Measurements from ENCODE around the gene KIRREL3. TPM values are rescaled to one million over a fixed set of nuclear protein-coding genes. Genes with fewer than 3 reads are reported as not detected.

Gene KIRREL3
- total and polyA plus RNA-seq, 2 of the 4 experiments (the other 2 are of a cell fraction) = 10.9 to 15.9 TPM

DNA sequence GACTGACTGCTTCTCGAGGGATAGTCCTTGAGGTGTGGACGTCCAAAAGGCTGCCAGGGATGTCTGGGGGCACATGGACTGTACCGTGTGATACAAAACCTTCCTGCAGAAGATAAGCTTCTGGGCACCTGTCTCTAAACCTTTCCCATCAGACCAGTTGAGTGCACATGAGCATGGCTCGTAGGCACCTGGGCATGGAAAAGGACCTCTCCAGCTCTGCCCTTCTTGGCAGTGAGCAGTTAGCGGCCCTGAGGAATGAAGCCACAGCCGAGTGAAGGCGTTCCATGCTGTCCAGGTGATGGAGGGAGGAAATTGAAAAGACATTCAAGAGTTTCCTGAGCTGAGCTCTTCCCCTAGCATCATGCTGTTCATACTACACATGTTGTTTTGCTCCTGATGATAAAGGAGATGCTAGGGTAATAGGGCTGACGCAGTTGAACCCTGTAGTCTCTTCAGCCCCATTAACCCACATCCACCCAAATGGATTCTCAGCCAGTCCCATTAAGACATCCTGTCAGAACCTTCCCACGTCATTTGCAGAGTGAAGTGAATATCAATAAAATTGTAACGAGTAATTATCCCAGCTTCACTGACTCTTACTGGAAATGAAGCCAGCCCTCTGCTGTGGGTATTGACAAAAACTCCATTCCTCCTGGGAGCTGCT is 138.6 kb downstream of the KIRREL3 start:
- H4K91ac ChIP-seq (ENCODE audit: insufficient read depth, low read depth, low read length) = no peak overlapping the region
- H3K4ac ChIP-seq (ENCODE audit: low read depth, low read length) = no peak overlapping the region
- H2AK5ac ChIP-seq (ENCODE audit: low read depth, low read length) = no peak overlapping the region
- H2AK9ac ChIP-seq (replicated peaks; ENCODE audit: low read depth, low read length, poor library complexity) = no peak overlapping the region
- no peak overlapping the region for H3K14ac ChIP-seq (replicated peaks; ENCODE audit: low read depth, low read length)
- no peaks in the 10 kb centered on the region for H4K20me1 ChIP-seq (ENCODE audit: insufficient read depth, low read length)
- H3K18ac ChIP-seq (ENCODE audit: low read depth, low read length) = no peak overlapping the region
- H3K23ac ChIP-seq (ENCODE audit: low read depth, low read length) = no peak overlapping the region
- CTCF ChIA-PET = no interaction called here
- H3K4me1 ChIP-seq (ENCODE audit: control insufficient read depth, insufficient read depth, low read length) = no peaks in the 10 kb centered on the region
- H3K27me3 ChIP-seq (ENCODE audit: control insufficient read depth, insufficient read depth, low read length) = no peaks in the 10 kb centered on the region
- no peak overlapping the region for H3K56ac ChIP-seq (ENCODE audit: extremely low read depth, insufficient read depth, low read length)
- no peak overlapping the region for H2BK120ac ChIP-seq (ENCODE audit: low read depth, low read length)
- POLR2A ChIA-PET (ENCODE audit: unreplicated experiment) = no interaction called here
- H3K36me3 ChIP-seq (ENCODE audit: control insufficient read depth, insufficient read depth, low read length) = no peaks in the 10 kb centered on the region
- no peak overlapping the region for H3K9ac ChIP-seq (ENCODE audit: low read depth, low read length)
- H3K9me3 ChIP-seq (ENCODE audit: control insufficient read depth, insufficient read depth, low read length) = no peaks in the 10 kb centered on the region
- no peak overlapping the region for H4K5ac ChIP-seq (ENCODE audit: low read depth, low read length)
- H3K9me1 ChIP-seq (ENCODE audit: insufficient read depth, low read length) = peaks cover 8% of the 10 kb centered on the region; the same call in 1 of the 2 replicates
- no peak overlapping the region for H2BK15ac ChIP-seq (ENCODE audit: low read depth, low read length)
- no TSS peak for BruUV-seq (replicated peaks)
- ATAC-seq (ENCODE audit: low read depth) = no peak
- no peak overlapping the region for H4K8ac ChIP-seq (ENCODE audit: low read depth in 2 of 2, low read length in 2 of 2)
- no peak overlapping the region for H2BK5ac ChIP-seq (ENCODE audit: low read depth, low read length, poor library complexity, severe bottlenecking)
- peaks cover 4 to 16% of the 10 kb centered on the region in 2 experiments; a peak in 2 of 4 replicates for H3K79me1 ChIP-seq (ENCODE audit: low read depth in 1 of 2, low read length in 2 of 2)
- TF ChIP-seq CEBPB (IDR thresholded peaks at IDR 0.05; ENCODE audit: low read depth, low read length) (no peak), MAFK (IDR thresholded peaks at IDR 0.05; ENCODE audit: low read depth, low read length) (no peak), BHLHE40 (IDR thresholded peaks at IDR 0.05; ENCODE audit: low read depth, low read length) (no peak), SMC3 (IDR thresholded peaks at IDR 0.05; ENCODE audit: low read depth, low read length) (no peak), RFX5 (IDR thresholded peaks at IDR 0.05; ENCODE audit: low read depth, low read length) (no peak)
- no peak overlapping the region for H2BK20ac ChIP-seq (ENCODE audit: low read depth, low read length)
- no peak overlapping the region for H3K27ac ChIP-seq (ENCODE audit: insufficient read depth, low read length)
- 100% methylated on average over 3 of the region's 10 CpGs; no CpG with 5 or more reads in 1 of the 2 experiments for WGBS, 2 experiments (ENCODE audit: extremely low coverage in 2 of 2, insufficient read length in 1 of 2)
- no peak overlapping the region for H3K4me2 ChIP-seq (ENCODE audit: low read depth, low read length)
- no peak overlapping the region for H2AFZ ChIP-seq (replicated peaks; ENCODE audit: low read length, poor library complexity)
- DNase-seq = no peak
- no peak overlapping the region for H3K4me3 ChIP-seq (ENCODE audit: insufficient read depth, low read depth, low read length)
- intact Hi-C loops (cut with micrococcal nuclease) = no loop called here
- dilution Hi-C loops (cut with HindIII; ENCODE audit: low sequenced_read_pairs, unreplicated experiment) = no loop called here
- in situ Hi-C loops (cut with MboI; ENCODE audit: low sequenced_read_pairs) = no loop called here

Data from IMR-90 (cell line).